HL-60 (cell line): ENCODE measurements around the gene PLXDC2.

Source experiments
- DNase-seq, 2 experiments: peaks; one replicate each; pipeline ENCODE4 v3.0.0-alpha.2; 2010 to 2020; ENCODE audit warnings: low read depth in 1 of 2, low spot score in 1 of 2
- H3K27ac ChIP-seq: fragments of 250-450 bp; sonication (Bioruptor Pico); replicated peaks from 2 replicates; pipeline ENCODE4 v1.5.1; 2020; ENCODE audit warnings: mild to moderate bottlenecking, moderate library complexity
- H3K27me3 ChIP-seq: fragments of 250-450 bp; sonication (Bioruptor Pico); 2 replicates; pipeline ENCODE4 v1.5.1; 2021; ENCODE audit warnings: mild to moderate bottlenecking, moderate library complexity; ENCODE audit not compliant: insufficient read depth, poor library complexity, severe bottlenecking
- H3K4me3 ChIP-seq: replicated peaks from 2 replicates; pipeline ENCODE4 v1.5.1; 2011; ENCODE audit warnings: mild to moderate bottlenecking, control low read depth, low read length; ENCODE audit not compliant: insufficient read depth
- CTCF ChIP-seq: IDR thresholded peaks from one replicate; pipeline ENCODE4 v1.5.1; 2011; ENCODE audit warnings: low read length, control low read depth, inconsistent platforms; ENCODE audit not compliant: insufficient read depth
- GABPA ChIP-seq: IDR thresholded peaks from 2 replicates; pipeline ENCODE4 v1.6.1; 2012; ENCODE audit warnings: low read depth
- POLR2AphosphoS5 ChIP-seq: IDR thresholded peaks from 2 replicates; pipeline ENCODE4 v1.6.1; 2012; ENCODE audit warnings: low read depth
- REST ChIP-seq: IDR thresholded peaks from 2 replicates; pipeline ENCODE4 v1.6.1; 2012; ENCODE audit warnings: low read depth; ENCODE audit not compliant: insufficient replicate concordance
- SPI1 ChIP-seq: IDR thresholded peaks from 2 replicates; pipeline ENCODE4 v1.6.1; 2012; ENCODE audit warnings: low read depth, mild to moderate bottlenecking, borderline replicate concordance

PLXDC2 gene

GRCh38 chr10:20085115-20085514 lies 268.9 kb downstream of the PLXDC2 start:
- Histone ChIP-seq H3K27me3 (no peaks in the 10 kb centered on the region), H3K27ac (no peak overlapping the region), H3K4me3 (no peak overlapping the region)
- no peak for DNase-seq
- TF ChIP-seq CTCF (no peak), REST (no peak), POLR2AphosphoS5 (no peak), GABPA (no peak), SPI1 (no peak)

- Histone ChIP-seq H3K27ac (no peak overlapping the region), H3K27me3 (no peaks in the 10 kb centered on the region), H3K4me3 (no peak overlapping the region)
- TF ChIP-seq POLR2AphosphoS5 (no peak), REST (no peak), GABPA (no peak), CTCF (no peak), SPI1 (no peak)
- no peak for DNase-seq
Observed at GRCh38 chr10:20087353-20087752, 271.1 kb downstream of the PLXDC2 start.

- no peak overlapping the region for H3K27ac ChIP-seq
- no peaks in the 10 kb centered on the region for H3K27me3 ChIP-seq
- DNase-seq: no peak
- no peak overlapping the region for H3K4me3 ChIP-seq
- TF ChIP-seq REST (no peak), POLR2AphosphoS5 (no peak), GABPA (no peak), CTCF (no peak), SPI1 (no peak)
Observed at GRCh38 chr10:20088061-20088701, 271.9 kb downstream of the PLXDC2 start.
